HepG2 (cell line): Measurements from ENCODE around the gene SLC6A9. TPM values are rescaled to one million over a fixed set of nuclear protein-coding genes. Genes with fewer than 3 reads are reported as not detected.
A peak's percentile ranks its signal among the peaks of the same experiment; 100 is the strongest.

Experiments used
- ARNT ChIP-seq: fragments of 450-650 bp; IDR thresholded peaks from 2 replicates; pipeline ENCODE4 v1.6.1; 2017
- CCDC6 ChIP-seq: sonication (generic); formaldehyde crosslinking; IDR thresholded peaks from 2 replicates; pipeline ENCODE4 v1.8.1; 2022; ENCODE audit warnings: mild to moderate bottlenecking, missing genetic modification reagents, moderate library complexity
- GATAD1 ChIP-seq: IDR thresholded peaks from 2 replicates; pipeline ENCODE4 v1.6.1; 2016; ENCODE audit warnings: missing genetic modification reagents, missing compliant biosample characterization
- HCFC1 ChIP-seq: fragments of 150-350 bp; IDR thresholded peaks from 2 replicates; pipeline ENCODE4 v1.6.1; 2014; ENCODE audit warnings: low read depth, low read length
- KDM5B ChIP-seq: sonication (generic); formaldehyde crosslinking; IDR thresholded peaks from 2 replicates; pipeline ENCODE4 v1.4.0; 2020; ENCODE audit warnings: missing genetic modification reagents, mild to moderate bottlenecking, borderline replicate concordance
- LCORL ChIP-seq, 2 experiments: fragments of 450-650 bp in 1 of 2; sonication (generic) in 1 of 2; formaldehyde crosslinking in 1 of 2; IDR thresholded peaks; 2 replicates each; pipeline versions ENCODE4 v1.5.0 to v1.6.1; 2017 to 2020; ENCODE audit warnings: antibody characterized with exemption in 1 of 2, missing genetic modification reagents in 1 of 2
- MAFF ChIP-seq: IDR thresholded peaks from 2 replicates; pipeline ENCODE4 v1.6.1; 2011; ENCODE audit warnings: low read depth, low read length, improper control_type of control experiment
- RBFOX2 ChIP-seq: fragments of 200-400 bp; formaldehyde crosslinking; IDR thresholded peaks from 2 replicates; pipeline ENCODE4 v1.6.1; 2017; ENCODE audit warnings: low read depth, mild to moderate bottlenecking, low read length
- REPIN1 ChIP-seq: sonication (generic); formaldehyde crosslinking; IDR thresholded peaks from 2 replicates; pipeline ENCODE4 v1.8.0; 2022; ENCODE audit warnings: missing genetic modification reagents, low read depth, mild to moderate bottlenecking, borderline replicate concordance
- ZMYM3 ChIP-seq: sonication (generic); formaldehyde crosslinking; IDR thresholded peaks from 2 replicates; pipeline ENCODE4 v1.5.1; 2020; ENCODE audit warnings: mild to moderate bottlenecking, missing genetic modification reagents
- ZNF350 ChIP-seq: sonication (generic); formaldehyde crosslinking; IDR thresholded peaks from 2 replicates; pipeline ENCODE4 v1.4.0; 2020; ENCODE audit warnings: mild to moderate bottlenecking, low read depth, missing genetic modification reagents, borderline replicate concordance
- ZNF496 ChIP-seq: sonication (generic); formaldehyde crosslinking; IDR thresholded peaks from 2 replicates; pipeline ENCODE4 v1.8.1; 2023; ENCODE audit warnings: mild to moderate bottlenecking, moderate library complexity, missing genetic modification reagents; ENCODE audit not compliant: insufficient replicate concordance
- ZZZ3 ChIP-seq: sonication (generic); formaldehyde crosslinking; IDR thresholded peaks from 2 replicates; pipeline ENCODE4 v1.4.0; 2020; ENCODE audit warnings: missing genetic modification reagents, mild to moderate bottlenecking, borderline replicate concordance
- polyA plus RNA-seq, 8 experiments: library from polyadenylated mRNA; depleted of rRNA in 3 of 8; stranded (reverse) in 7 of 8; unstranded in 1 of 8; fragments of >200 nt; fragmentation: Illumina TruSeq in 4 of 8; extraction: Trizol in 4 of 8; gene quantifications; 2 replicates each; pipeline versions ENCODE4 v1.2.1 to v1.2.3, GENCODE V29; 2011 to 2016; ENCODE audit warnings: low read depth in 4 of 8, missing spikeins in 1 of 8, mixed read lengths in 1 of 8; ENCODE audit not compliant: insufficient read depth in 1 of 8
- total RNA-seq, 5 experiments: library from RNA; depleted of rRNA; stranded (reverse); fragments of >200 nt; fragmentation: Illumina TruSeq; extraction: Trizol; gene quantifications; 2 replicates each; pipeline ENCODE4 v1.2.3, GENCODE V29; 2016; ENCODE audit warnings: low read depth in 1 of 5
- TF ChIP-seq, protein P1 (sequence below): sonication (generic); formaldehyde crosslinking; IDR thresholded peaks from 2 replicates; pipeline ENCODE4 v1.8.1; 2023; ENCODE audit warnings: mild to moderate bottlenecking, inconsistent platforms, moderate library complexity, missing genetic modification reagents, borderline replicate concordance
- TF ChIP-seq, protein P2 (sequence below): sonication (generic); formaldehyde crosslinking; conservative IDR thresholded peaks from 2 replicates; pipeline ENCODE4 v1.5.0; 2020; ENCODE audit warnings: missing genetic modification reagents
- TF ChIP-seq, protein P3 (sequence below): sonication (generic); formaldehyde crosslinking; IDR thresholded peaks from 2 replicates; pipeline ENCODE4 v1.9.0; 2021; ENCODE audit warnings: missing genetic modification reagents, mild to moderate bottlenecking, borderline replicate concordance
- TF ChIP-seq, protein P4 (sequence below): sonication (generic); formaldehyde crosslinking; IDR thresholded peaks from 2 replicates; pipeline ENCODE4 v1.9.0; 2022; ENCODE audit warnings: low read depth, missing genetic modification reagents
- TF ChIP-seq, protein P5 (sequence below): sonication (generic); formaldehyde crosslinking; IDR thresholded peaks from 2 replicates; pipeline ENCODE4 v1.4.0; 2020; ENCODE audit warnings: mild to moderate bottlenecking, low read depth, missing genetic modification reagents
- TF ChIP-seq, protein P6 (sequence below): sonication (generic); formaldehyde crosslinking; IDR thresholded peaks from 2 replicates; pipeline ENCODE4 v1.5.0; 2020; ENCODE audit warnings: mild to moderate bottlenecking, missing genetic modification reagents

The SLC6A9 gene
- total and polyA plus RNA-seq, 2 of the 13 experiments (the other 11 are each of a cell fraction or from before 2014, with no cell fraction given), result 8.5 to 9.9 TPM

DNA sequence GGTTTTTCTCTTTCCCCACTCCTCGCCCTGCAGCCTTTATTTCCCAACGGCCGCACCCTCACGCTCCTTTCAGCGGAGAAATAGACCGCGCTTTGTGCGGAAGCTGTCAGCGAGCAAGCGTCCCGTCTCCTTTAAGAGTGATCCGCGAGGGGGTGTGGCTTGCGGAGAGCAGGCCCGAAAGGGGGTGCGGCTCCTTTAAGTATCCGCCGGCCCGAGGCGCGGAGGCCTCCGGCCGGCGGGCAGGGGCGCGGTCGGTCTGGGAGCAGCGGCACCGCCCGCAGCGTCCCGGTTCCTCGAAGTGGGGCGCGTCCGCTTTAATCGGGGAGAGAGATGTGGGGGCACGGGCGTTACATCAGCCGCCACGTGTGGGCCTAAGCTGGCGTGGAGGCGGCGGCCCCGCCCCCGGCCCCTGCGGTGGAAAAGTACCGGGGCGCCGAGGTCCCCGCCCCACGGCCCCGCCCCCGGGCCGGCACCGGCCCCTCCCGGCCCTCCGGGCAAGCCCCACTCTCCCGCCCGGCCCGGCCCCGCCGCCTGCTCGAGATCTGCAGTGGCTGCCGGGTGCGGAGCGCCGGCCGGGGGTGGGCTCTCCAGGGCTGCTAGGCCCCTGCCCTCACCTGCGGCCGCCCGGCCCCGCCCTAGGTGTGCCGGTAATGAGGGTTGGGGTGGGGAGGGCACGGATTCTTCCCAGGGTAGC lies 1.2 kb downstream of the SLC6A9 start (continued):
- TF ChIP-seq, protein P1, sequence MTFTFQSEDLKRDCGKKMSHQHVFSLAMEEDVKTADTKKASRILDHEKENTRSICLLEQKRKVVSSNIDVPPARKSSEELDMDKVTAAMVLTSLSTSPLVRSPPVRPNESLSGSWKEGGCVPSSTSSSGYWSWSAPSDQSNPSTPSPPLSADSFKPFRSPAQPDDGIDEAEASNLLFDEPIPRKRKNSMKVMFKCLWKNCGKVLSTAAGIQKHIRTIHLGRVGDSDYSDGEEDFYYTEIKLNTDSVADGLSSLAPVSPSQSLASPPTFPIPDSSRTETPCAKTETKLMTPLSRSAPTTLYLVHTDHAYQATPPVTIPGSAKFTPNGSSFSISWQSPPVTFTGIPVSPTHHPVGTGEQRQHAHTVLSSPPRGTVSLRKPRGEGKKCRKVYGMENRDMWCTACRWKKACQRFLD (CRISPR knock-in tag), result no peak
- no peak for TF ChIP-seq ARNT
- TF ChIP-seq ZMYM3 (CRISPR knock-in tag), result no peak
- TF ChIP-seq MAFF, result no peak
- TF ChIP-seq, protein P2, sequence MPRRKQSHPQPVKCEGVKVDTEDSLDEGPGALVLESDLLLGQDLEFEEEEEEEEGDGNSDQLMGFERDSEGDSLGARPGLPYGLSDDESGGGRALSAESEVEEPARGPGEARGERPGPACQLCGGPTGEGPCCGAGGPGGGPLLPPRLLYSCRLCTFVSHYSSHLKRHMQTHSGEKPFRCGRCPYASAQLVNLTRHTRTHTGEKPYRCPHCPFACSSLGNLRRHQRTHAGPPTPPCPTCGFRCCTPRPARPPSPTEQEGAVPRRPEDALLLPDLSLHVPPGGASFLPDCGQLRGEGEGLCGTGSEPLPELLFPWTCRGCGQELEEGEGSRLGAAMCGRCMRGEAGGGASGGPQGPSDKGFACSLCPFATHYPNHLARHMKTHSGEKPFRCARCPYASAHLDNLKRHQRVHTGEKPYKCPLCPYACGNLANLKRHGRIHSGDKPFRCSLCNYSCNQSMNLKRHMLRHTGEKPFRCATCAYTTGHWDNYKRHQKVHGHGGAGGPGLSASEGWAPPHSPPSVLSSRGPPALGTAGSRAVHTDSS (CRISPR knock-in tag), result no peak
- TF ChIP-seq, protein P3, sequence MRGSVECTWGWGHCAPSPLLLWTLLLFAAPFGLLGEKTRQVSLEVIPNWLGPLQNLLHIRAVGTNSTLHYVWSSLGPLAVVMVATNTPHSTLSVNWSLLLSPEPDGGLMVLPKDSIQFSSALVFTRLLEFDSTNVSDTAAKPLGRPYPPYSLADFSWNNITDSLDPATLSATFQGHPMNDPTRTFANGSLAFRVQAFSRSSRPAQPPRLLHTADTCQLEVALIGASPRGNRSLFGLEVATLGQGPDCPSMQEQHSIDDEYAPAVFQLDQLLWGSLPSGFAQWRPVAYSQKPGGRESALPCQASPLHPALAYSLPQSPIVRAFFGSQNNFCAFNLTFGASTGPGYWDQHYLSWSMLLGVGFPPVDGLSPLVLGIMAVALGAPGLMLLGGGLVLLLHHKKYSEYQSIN (CRISPR knock-in tag), result no peak
- TF ChIP-seq, protein P4, sequence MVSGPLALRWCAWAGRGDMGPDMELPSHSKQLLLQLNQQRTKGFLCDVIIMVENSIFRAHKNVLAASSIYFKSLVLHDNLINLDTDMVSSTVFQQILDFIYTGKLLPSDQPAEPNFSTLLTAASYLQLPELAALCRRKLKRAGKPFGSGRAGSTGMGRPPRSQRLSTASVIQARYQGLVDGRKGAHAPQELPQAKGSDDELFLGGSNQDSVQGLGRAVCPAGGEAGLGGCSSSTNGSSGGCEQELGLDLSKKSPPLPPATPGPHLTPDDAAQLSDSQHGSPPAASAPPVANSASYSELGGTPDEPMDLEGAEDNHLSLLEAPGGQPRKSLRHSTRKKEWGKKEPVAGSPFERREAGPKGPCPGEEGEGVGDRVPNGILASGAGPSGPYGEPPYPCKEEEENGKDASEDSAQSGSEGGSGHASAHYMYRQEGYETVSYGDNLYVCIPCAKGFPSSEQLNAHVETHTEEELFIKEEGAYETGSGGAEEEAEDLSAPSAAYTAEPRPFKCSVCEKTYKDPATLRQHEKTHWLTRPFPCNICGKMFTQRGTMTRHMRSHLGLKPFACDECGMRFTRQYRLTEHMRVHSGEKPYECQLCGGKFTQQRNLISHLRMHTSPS (CRISPR knock-in tag), result no peak
- TF ChIP-seq, protein P5, sequence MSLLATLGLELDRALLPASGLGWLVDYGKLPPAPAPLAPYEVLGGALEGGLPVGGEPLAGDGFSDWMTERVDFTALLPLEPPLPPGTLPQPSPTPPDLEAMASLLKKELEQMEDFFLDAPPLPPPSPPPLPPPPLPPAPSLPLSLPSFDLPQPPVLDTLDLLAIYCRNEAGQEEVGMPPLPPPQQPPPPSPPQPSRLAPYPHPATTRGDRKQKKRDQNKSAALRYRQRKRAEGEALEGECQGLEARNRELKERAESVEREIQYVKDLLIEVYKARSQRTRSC, result 0 out of 2 replicates have a peak, but pooled peaks have one; percentile 49
- TF ChIP-seq LCORL (IDR thresholded peaks at IDR 0.05), result no peak
- TF ChIP-seq LCORL (CRISPR knock-in tag; IDR thresholded peaks at IDR 0.05), result no peak
- no peak for TF ChIP-seq KDM5B (CRISPR knock-in tag)
- no peak; the same call in 1 of the 2 replicates for TF ChIP-seq GATAD1 (CRISPR knock-in tag)
- TF ChIP-seq RBFOX2, result peak; percentile 86
- TF ChIP-seq REPIN1 (CRISPR knock-in tag), result 0 out of 2 replicates have a peak, but pooled peaks have one; percentile 18
- TF ChIP-seq ZZZ3, result no peak
- TF ChIP-seq HCFC1, result no peak
- TF ChIP-seq ZNF350 (CRISPR knock-in tag), result no peak
- TF ChIP-seq CCDC6 (CRISPR knock-in tag), result 0 out of 2 replicates have a peak, but pooled peaks have one; percentile 19
- TF ChIP-seq, protein P6, sequence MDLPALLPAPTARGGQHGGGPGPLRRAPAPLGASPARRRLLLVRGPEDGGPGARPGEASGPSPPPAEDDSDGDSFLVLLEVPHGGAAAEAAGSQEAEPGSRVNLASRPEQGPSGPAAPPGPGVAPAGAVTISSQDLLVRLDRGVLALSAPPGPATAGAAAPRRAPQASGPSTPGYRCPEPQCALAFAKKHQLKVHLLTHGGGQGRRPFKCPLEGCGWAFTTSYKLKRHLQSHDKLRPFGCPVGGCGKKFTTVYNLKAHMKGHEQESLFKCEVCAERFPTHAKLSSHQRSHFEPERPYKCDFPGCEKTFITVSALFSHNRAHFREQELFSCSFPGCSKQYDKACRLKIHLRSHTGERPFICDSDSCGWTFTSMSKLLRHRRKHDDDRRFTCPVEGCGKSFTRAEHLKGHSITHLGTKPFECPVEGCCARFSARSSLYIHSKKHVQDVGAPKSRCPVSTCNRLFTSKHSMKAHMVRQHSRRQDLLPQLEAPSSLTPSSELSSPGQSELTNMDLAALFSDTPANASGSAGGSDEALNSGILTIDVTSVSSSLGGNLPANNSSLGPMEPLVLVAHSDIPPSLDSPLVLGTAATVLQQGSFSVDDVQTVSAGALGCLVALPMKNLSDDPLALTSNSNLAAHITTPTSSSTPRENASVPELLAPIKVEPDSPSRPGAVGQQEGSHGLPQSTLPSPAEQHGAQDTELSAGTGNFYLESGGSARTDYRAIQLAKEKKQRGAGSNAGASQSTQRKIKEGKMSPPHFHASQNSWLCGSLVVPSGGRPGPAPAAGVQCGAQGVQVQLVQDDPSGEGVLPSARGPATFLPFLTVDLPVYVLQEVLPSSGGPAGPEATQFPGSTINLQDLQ (CRISPR knock-in tag), result no peak
- no peak for TF ChIP-seq ZNF496
